Measurements from ENCODE around the gene GGA3. TPM values are rescaled to one million over a fixed set of nuclear protein-coding genes. Genes with fewer than 3 reads are reported as not detected.
A peak's percentile ranks its signal among the peaks of the same experiment; 100 is the strongest.

The GGA3 gene
- polyA plus RNA-seq (2011; rRNA removed) (40.9 and 43.6 TPM in 2 replicates), polyA plus RNA-seq (2017; fragmentation: RNase III; extraction: RNeasy Plus Mini Kit Qiagen cat#74134 plus additional on column Dnase treatment) (34.5 to 42.8 TPM (median 35.8 TPM) in 3 replicates), polyA minus RNA-seq (2011; rRNA and poly(A)+ RNA removed) (66.4 and 91.5 TPM in 2 replicates)
- polyA plus RNA-seq (2012; cell fraction: cytosol; rRNA removed): 33.7 and 38.1 TPM in 2 replicates
- polyA plus RNA-seq (2012; cell fraction: nucleus; rRNA removed): 183 and 227 TPM in 2 replicates

GRCh38 chr17:75261336-75262111 is at the start of gene GGA3, which contains the start of gene MRPS7:
Gene GGA3, minus strand, starts transcription at chr17:75261606. Its CDS starts 19 bp downstream, at chr17:75261587.
Gene MRPS7, plus strand, starts transcription at chr17:75261879. Its CDS starts 22 bp downstream, at chr17:75261901.
- DNase-seq (ENCODE audit: low read depth in 1 of 2, low spot score in 1 of 2) (peak; percentile 95 to 96), ATAC-seq (peak; percentile 96 to 97), FAIRE-seq (no peak)
- Histone ChIP-seq H3K9me3 (no peaks in the 10 kb centered on the region), H3K4me1 (peaks cover 22% of the 10 kb centered on the region), H3K4me2 (peak within 1 kb of the TSS; percentile 97), H3K27ac (peak within 1 kb of the TSS; percentile 96), H3K4me3 (peak within 1 kb of the TSS; percentile 97)
- CTCF ChIA-PET: interaction anchor here (0.6 to 6.2 kb wide), 17 partner anchors 9 to 371 kb away, joined by 3 to 102 read pairs (median 5); partner anchors contain the start of genes MIF4GD, SLC25A19 and SMIM5
- 2% methylated on average over 37 of the region's 69 CpGs for WGBS (ENCODE audit: missing lambda C conversion rate)
- POLR2A ChIA-PET: interaction anchor here (0.5 to 3.8 kb wide), 24 partner anchors 9 to 348 kb away, joined by 3 to 86 read pairs (median 4); partner anchors contain the start of genes GRB2, MIF4GD, NT5C and NUP85
- TF ChIP-seq RFX5 (IDR thresholded peaks at IDR 0.05): peak; percentile 51; the same call in 1 of the 2 replicates
- TF ChIP-seq MAZ (IDR thresholded peaks at IDR 0.05; ENCODE audit: borderline replicate concordance, low read depth, low read length): no peak
- peak; percentile 13 for TF ChIP-seq ZFP36 (IDR thresholded peaks at IDR 0.05; ENCODE audit: borderline replicate concordance, partially characterized antibody)
- no peak for TF ChIP-seq SREBF2 (IDR thresholded peaks at IDR 0.05)
- TF ChIP-seq EP300 (IDR thresholded peaks at IDR 0.05): no peak
- no peak for TF ChIP-seq NPAS2 (CRISPR knock-in tag; IDR thresholded peaks at IDR 0.05; ENCODE audit: borderline replicate concordance)
- no peak for TF ChIP-seq ATOH8 (CRISPR knock-in tag; IDR thresholded peaks at IDR 0.05; ENCODE audit: low read depth)
- TF ChIP-seq HMGXB4 (CRISPR knock-in tag; IDR thresholded peaks at IDR 0.05; ENCODE audit: borderline replicate concordance): no peak; the same call in 1 of the 2 replicates
- 0 out of 2 replicates have a peak, but pooled peaks have one; percentile 40 for TF ChIP-seq FOSB (CRISPR knock-in tag; IDR thresholded peaks at IDR 0.05)
- no peak for TF ChIP-seq CBX8 (IDR thresholded peaks at IDR 0.05)
- TF ChIP-seq MAX (IDR thresholded peaks at IDR 0.05): peak; percentile 91
- TF ChIP-seq HDAC2 (IDR thresholded peaks at IDR 0.05): peak; percentile 84; the same call in 1 of the 2 replicates
- TF ChIP-seq E2F6 (IDR thresholded peaks at IDR 0.05; ENCODE audit: borderline replicate concordance, low read depth): 0 out of 2 replicates have a peak, but pooled peaks have one; percentile 31
- no peak for TF ChIP-seq NFE2L2 (conservative IDR thresholded peaks at IDR 0.05; ENCODE audit: low read length)
- no peak for TF ChIP-seq POLR2AphosphoS2 (conservative IDR thresholded peaks at IDR 0.05; ENCODE audit: low read length)
- TF ChIP-seq ZC3H11A (IDR thresholded peaks at IDR 0.05): no peak
- peak; percentile 90 to 99 for TF ChIP-seq JUN (IDR thresholded peaks at IDR 0.05)
- TF ChIP-seq RNF2 (IDR thresholded peaks at IDR 0.05; ENCODE audit: borderline replicate concordance, low read depth): no peak
- TF ChIP-seq EHMT2 (IDR thresholded peaks at IDR 0.05; ENCODE audit: low read depth): no peak
- TF ChIP-seq FOSL2 (IDR thresholded peaks at IDR 0.05): no peak
- TF ChIP-seq FOSL2 (CRISPR knock-in tag; IDR thresholded peaks at IDR 0.05): no peak; the same call in 1 of the 2 replicates
- TF ChIP-seq CBX2 (IDR thresholded peaks at IDR 0.05; ENCODE audit: borderline replicate concordance, low read depth): no peak
- TF ChIP-seq HES2 (IDR thresholded peaks at IDR 0.05): no peak
- TF ChIP-seq REST (IDR thresholded peaks at IDR 0.05): peak; percentile 96
- TF ChIP-seq ELK1 (IDR thresholded peaks at IDR 0.05; ENCODE audit: low read depth, low read length): no peak
- TF ChIP-seq RARB (CRISPR knock-in tag; IDR thresholded peaks at IDR 0.05): no peak
- TF ChIP-seq KDM5A (IDR thresholded peaks at IDR 0.05): peak; percentile 96
- TF ChIP-seq PBX3 (IDR thresholded peaks at IDR 0.05): no peak
- TF ChIP-seq EHF (CRISPR knock-in tag; IDR thresholded peaks at IDR 0.05): no peak

Data from A549 (cell line).